HG03280 (cell line): ENCODE results near the gene IGFBP6.
"Not testable (repeated sequence)": the region's sequence is repeated elsewhere in the genome, so short reads cannot be mapped to it uniquely, and the experiment has no call there.

ENCODE experiments used
- ATAC-seq: cut with Tn5 transposase; IDR thresholded peaks from one replicate; pipeline ENCODE4 v1.9.1; 2021; ENCODE audit warnings: mild to moderate bottlenecking, moderate library complexity; ENCODE audit not compliant: unreplicated experiment

The IGFBP6 gene

DNA sequence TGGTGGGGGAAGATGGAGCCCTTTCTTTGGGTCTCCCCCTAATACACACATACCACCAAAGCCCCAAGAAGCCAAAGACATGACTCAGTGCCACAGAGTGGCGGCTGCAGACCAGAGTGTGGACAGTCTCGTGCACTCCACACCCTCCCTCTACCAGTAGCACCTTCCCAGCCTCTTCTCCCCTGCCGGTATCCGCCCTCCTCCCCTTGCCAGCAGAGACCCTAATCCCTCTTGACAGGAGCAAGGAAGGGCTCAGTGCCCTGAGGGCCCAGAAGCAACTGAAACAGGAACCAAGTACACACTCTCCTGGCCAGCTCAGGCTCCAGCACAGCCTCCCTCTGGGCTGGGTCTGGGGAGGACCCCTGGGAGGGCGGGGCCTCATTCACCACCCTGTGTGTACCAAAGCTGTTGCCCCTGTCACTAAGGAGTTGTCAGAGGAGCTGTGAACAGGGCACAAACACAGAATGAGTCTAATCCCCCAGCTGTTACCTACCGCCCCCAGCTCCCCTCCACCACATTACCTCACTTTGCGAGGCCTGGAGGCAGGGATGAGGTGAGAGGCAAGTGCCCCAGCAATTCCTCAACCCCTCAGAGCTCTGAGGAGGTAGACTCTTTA, 26.5 kb upstream of the IGFBP6 start:
- ATAC-seq, result no peak

DNA sequence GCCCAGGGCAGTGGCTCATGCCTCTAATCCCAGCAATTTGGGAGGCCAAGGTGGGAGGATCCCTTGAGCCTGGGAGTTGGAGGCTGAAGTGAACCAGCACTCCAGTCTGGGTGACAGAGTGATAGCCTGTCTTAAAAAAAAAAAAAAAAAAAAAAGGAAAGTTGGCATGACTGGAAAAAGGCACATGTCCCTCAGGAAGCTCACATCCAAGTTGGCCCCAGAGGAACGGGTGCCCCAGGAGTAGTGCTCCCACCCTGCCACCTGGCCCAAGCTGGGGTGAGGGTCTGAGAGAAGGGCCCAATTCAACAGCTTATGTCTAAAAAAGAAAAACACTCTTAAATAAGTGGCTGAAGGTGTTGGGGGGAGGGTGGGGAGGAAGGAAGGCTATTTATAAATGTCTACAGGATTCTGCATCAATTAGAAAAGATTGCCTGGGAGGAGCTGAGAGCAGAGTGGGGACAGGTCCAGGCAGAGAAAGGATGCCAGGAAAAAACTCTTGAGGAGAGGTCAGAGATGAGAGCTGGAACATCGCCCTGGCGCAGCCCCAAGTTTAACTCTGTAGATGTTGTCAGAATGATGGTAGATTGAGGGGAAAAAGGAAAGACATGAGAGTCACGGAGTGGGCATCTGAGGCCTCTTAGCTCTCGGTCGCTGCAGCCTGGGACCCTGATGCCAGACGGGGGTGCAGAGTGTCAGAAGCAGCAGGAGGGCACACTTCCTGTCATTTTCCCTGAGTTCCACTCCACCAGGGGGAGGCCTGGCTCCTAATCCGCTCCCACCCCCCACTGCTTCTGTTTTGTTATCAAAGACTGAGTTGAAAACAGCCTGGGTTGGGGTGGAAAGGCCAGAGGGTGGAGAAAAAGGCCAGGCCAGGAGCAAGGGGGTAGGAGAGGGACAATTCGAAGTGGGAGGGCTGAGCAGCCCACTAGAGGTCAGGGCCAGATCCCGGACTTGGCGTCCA, 25.6 kb upstream of the IGFBP6 start:
- no peak for ATAC-seq

DNA sequence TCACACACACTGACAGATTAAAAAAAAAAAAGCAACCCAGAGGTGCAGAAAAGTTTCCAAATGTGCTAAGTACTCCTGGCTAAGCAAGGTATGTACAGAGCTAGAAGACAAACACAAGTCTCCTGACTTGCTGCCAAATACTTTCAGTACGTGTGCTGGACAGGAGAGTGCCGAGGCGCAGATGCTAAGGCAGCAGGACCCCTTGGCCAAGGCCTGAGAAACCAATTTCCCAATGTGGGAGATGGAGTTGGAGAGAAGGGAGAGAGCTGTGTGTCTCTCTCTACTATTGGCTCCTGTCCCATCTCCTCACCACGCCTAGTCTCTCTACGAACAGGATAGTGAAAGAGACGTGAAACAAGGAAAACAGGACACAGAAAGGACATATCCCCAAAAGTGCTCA, 23.6 kb upstream of the IGFBP6 start:
- ATAC-seq, result no peak

GRCh38 chr12:53074283-53074998, 23.0 kb upstream of the IGFBP6 start:
- ATAC-seq, result no peak

DNA sequence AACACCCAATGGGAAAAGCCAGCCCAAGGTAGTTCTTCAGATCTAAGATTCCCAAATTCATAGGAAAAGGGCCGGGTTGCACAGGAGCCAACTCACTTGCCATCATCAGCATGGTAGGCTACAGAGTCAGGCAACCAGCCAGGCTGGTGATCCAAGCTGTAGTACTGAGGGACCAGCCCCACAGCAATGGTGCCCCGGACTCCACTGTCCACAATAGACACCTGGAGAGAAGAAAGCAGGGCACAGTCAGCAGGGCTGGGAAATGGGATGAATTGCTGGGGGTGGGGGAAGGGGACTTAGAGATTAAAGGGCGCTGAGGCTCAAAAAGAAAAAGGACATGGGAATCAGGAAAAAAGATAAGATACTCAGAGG, 22.5 kb upstream of the IGFBP6 start:
- no peak for ATAC-seq

- ATAC-seq, result no peak
These were observed 21.0 kb upstream of the IGFBP6 start for GRCh38 chr12:53076461-53076860.

- ATAC-seq, result no peak
These were observed 20.4 kb upstream of the IGFBP6 start for GRCh38 chr12:53077030-53077429.

- peak; percentile 25 for ATAC-seq
These were observed 18.8 kb upstream of the IGFBP6 start for GRCh38 chr12:53078425-53079225.

DNA sequence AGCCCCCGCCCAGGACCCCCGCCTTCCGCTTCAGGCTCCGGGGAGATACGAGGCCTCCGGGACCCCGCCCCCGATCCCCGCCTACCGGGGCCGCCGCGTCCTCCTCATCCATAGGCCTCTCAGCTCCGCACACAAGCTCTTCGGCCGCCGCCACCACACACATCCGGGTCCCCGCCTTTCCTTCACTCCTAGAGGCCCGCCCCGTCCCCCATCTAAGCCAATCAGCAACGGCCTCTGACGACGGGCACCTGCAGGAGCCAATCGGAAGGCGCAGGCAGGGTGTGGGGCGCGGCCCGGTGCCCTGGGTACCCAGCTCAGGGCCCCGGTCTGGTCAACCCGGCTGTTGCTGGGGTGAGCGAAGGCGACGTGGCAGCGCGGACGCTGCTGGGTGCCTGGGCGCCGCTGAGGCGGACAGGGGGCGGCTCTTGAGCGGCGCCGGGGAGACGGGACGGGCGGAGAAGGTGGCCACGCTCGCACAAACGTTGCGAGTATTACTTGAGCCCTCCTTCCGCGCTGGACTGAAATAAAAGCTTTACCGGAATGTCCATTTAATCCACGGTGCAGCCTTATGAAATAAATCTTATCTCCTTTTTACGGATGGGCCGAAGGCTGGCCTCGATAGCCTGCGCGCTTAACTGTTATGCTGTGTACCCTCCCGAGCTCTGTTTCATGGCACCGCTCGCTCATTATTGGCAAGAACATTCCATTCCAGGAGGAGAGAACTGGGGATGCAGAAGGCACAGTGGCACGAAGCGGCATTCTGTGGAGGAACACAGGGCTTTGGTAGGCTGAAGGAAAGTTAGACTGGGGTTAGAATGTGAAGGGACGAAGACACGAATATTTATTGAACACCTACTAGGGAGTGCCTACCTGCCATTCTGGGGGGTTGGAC, 18.0 kb upstream of the IGFBP6 start, which contains the start of gene SPRYD3:
SPRYD3 (minus strand) TSS at position 165 of the 892 bp plus-strand sequence; CDS start at position 108, 57 bp downstream.
- ATAC-seq, result peak; percentile 99

DNA sequence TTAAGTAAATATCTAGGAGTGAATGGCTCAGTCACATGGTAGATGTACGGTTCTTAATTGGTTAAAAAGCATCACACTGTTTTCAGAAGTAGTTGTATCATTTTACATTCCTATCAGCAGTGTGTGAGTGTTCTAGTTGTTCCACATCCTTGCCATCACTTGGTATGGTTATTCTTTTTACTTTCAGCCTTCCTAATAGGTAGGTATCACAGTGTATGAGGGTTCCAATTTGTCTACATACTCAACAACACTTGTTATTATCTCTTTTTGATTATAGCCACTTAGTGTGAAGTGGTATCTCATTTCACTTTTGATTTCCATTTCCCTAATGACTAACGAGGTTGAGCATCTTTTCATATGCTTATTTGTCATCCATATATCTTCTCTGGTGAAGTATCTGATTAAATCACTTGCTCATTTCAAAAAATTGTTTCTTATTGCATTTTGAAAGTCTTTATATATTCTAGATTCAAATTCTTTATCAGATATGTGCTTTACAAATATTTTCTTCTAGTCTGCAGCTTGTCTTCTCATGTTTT, 14.8 kb upstream of the IGFBP6 start:
- no peak for ATAC-seq

DNA sequence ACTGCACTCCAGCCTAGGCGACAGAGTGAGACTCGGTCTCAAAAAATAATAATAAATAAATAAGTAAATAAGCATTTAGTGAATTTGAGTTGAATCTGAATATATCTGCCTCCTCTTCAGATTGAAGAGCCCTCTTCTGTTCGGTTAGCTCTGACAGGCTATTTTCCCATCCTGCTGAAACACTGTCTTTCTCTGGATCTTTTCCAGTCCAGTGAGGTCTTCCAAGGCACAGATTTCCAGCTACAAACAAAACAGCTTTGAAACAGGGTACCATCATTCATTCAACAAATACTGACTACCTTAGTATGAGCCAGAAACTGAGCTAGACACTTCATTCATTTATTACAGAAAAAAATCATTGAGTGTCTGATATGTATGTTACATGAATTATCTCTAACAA, 11.1 kb upstream of the IGFBP6 start:
- ATAC-seq, result no peak

GRCh38 chr12:53090105-53090504, 7.4 kb upstream of the IGFBP6 start:
- ATAC-seq, result no peak

DNA sequence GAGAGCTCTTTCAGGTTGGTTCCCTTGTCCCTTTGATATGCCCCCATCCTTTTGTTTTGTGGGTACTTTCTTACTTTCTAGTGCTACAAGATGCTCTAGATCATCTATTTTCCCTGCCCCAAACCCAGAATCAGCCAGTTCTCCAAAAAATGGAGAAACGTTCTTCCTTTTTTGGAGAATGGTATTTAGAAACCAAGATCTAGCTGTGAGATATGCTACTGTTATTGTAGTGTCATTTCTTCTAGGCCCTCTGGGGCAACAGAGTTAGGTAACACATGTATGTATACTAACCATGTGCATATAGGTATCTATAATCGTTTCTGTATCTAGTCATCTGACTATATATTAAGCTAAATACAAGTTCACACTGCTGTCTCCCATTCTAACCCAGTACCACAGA, 6.9 kb upstream of the IGFBP6 start:
- no peak for ATAC-seq

- no peak for ATAC-seq
These were observed 5.7 kb upstream of the IGFBP6 start for GRCh38 chr12:53091756-53092155.

GRCh38 chr12:53093777-53094393, 3.6 kb upstream of the IGFBP6 start:
- ATAC-seq, result no peak

- ATAC-seq, result no peak
These were observed 3.1 kb upstream of the IGFBP6 start for GRCh38 chr12:53094394-53094787.

DNA sequence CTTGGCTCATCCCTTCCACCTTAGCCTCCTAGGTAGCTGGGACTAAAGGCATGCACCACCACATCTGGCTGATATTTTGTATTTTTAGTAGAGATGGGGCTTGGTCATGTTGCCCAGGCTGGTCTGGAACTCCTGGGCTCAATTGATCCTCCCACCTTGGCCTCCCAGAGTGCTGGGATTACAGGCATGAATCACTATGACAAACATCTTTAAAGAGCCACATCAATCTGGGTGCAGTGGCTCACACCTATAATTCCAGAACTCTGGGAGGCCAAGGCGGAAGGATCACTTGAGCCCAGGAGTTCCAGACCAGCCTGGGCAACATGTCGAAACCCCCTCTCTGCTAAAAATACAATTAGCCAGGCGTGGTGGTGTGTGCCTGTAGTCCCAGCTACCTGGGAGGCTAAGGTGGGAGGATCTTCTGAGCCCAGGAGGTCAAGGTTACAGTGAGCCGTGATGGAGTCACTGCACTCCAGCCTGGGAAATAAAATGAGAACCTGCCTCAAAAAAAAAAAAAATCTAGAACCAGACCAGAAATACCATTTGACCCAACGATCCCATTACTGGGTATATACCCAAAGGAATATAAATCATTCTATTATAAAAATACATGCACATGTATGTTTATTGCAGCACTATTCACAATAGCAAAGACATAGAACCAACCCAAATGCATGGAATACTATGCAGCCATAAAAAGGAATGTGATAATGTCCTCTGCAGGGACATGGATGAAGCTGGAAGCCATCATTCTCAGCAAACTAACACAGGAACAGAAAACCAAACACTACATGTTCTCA, 2.5 kb upstream of the IGFBP6 start:
- not testable (repeated sequence) for ATAC-seq

- not testable (repeated sequence) for ATAC-seq
These were observed 1.9 kb upstream of the IGFBP6 start for GRCh38 chr12:53095596-53095895.
